GM12874 (cell line): ENCODE data around the gene CSF1R.
A peak's percentile ranks its signal among the peaks of the same experiment; 100 is the strongest.

Source experiments
- TF ChIP-seq, protein P1 (sequence below): IDR thresholded peaks from 2 replicates; pipeline ENCODE4 v1.5.1; 2011; ENCODE audit warnings: low read depth, mild to moderate bottlenecking, control low read depth, low read length, moderate library complexity; ENCODE audit not compliant: insufficient read depth

Gene CSF1R

DNA sequence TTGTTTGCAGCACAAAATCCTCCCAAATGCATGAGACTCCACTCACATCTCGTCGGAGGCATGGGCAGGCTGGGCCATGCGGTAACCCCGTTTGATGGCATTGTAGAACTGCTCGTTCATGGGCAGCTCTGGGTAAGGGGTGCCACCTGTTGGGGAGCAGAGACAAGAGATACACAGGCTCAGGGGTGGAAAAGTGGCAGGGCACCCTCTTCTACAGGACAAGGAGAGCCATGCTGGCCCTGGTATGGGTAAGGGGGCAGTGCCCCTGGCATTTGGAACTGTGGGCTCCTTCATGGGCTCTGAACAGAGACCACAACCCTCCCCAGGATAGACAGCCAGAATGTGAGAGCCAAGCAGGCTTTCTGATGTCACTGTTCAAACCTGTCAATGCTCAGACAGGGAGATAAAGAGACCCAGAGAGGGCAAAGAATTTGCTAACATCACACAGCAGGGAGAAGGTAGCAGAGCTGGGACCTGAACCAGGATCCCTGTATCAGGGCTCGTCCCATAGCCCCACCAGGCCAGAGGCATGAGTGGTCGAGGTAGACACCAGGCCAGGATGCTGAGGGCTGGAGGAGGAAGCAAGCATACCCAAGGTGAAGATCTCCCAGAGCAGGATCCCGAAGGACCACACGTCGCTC lies 33.2 kb upstream of the CSF1R start:
- TF ChIP-seq, protein P1, sequence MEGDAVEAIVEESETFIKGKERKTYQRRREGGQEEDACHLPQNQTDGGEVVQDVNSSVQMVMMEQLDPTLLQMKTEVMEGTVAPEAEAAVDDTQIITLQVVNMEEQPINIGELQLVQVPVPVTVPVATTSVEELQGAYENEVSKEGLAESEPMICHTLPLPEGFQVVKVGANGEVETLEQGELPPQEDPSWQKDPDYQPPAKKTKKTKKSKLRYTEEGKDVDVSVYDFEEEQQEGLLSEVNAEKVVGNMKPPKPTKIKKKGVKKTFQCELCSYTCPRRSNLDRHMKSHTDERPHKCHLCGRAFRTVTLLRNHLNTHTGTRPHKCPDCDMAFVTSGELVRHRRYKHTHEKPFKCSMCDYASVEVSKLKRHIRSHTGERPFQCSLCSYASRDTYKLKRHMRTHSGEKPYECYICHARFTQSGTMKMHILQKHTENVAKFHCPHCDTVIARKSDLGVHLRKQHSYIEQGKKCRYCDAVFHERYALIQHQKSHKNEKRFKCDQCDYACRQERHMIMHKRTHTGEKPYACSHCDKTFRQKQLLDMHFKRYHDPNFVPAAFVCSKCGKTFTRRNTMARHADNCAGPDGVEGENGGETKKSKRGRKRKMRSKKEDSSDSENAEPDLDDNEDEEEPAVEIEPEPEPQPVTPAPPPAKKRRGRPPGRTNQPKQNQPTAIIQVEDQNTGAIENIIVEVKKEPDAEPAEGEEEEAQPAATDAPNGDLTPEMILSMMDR, result 0 out of 2 replicates have a peak, but pooled peaks have one; percentile 15

DNA sequence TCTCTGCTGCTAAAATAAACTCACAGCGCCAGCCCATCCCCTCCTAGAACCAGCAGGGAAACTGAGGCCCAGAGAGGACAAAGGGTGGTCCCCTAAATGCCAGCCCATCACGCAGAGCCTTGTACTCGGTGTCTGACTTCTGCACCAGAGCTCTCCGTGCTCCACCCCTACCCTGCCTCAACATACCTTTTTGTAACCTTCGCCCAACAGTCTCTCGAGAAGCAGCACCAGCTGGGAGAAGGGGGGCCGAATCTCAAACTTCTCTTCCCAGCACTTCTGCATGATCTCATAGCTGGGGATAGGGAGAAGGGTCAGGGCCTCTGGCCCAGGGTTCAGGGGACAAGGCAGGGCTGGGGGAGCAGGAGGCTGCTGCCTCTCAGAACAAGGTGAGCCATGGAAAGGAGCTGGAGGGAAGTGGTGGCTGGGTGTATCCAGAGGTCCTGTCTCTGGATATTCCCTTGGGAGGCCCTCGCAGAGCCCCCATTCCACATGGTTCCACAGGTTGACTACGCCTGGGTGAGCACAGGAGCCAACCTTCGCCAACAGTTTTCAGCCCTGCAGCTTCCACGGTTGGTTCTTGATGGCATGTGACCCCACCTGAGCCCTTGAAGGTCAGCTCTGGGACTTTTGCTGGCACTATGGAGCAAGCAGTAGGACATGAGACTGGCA lies 32.3 kb upstream of the CSF1R start:
- TF ChIP-seq, protein P1, result no peak

DNA sequence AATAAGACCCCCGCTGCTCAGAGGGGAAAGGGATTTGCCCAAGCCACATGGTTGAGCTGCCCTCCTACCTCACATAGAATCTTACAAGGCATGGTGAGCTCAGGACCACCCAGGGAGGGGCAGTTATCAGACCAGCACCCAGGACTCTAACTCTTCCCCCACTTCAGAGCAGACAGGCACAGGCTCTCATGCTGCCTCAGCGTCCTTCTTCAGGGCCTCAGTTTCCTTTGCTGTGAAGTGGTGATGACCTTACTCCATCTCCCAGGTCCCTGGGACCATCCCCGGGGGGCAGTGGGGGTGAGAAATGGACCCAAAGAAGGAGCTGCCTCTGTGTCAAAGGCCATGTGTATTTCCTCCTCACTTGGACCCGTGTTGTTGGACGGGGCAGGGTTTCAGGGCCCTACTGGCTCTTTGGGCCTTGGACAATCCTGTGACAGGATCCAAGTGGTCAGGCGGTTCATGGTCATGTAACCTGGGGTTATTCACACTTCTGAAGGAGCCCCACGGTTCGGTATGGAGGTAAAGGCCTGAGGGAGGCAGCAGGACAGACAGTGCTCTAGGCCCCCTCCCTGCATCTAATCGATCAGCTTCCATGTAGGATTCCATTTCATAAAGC lies 31.7 kb upstream of the CSF1R start:
- TF ChIP-seq, protein P1, result no peak

DNA sequence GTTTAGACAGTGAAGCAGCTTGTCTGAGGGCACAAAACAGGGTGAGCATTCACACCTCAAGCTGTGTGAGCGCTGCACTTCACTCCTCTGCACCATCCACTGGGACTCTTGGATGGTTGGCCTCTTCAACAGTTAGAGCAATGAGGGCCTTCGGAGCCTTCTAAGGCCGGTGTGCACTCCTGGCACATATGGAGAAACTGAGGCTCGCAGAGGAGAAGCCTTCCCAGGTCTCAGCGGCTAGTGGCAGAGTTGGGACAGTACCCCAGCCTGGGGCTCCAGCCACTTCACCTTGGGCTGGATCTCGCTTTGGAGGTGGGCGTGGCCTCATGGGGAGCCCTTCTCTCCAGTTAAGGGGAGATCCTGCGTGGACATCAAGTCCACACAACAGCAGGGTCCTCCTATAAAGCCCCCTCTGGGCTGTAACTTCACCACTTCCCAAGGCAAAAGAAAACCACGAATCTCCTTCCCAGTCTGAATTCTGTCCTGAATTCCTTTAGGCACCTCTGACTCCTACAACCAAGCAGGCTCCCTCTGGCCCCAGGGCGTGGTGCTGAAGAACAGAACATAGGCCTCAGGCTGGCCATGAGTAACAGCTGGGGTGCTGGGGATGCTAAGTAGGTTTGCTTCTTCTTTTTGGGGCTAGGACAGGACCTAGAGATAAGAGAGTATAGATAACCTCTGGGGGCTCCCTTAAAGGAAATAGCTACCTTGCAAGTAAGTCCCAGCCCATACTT lies 30.5 kb upstream of the CSF1R start:
- TF ChIP-seq, protein P1, result no peak

DNA sequence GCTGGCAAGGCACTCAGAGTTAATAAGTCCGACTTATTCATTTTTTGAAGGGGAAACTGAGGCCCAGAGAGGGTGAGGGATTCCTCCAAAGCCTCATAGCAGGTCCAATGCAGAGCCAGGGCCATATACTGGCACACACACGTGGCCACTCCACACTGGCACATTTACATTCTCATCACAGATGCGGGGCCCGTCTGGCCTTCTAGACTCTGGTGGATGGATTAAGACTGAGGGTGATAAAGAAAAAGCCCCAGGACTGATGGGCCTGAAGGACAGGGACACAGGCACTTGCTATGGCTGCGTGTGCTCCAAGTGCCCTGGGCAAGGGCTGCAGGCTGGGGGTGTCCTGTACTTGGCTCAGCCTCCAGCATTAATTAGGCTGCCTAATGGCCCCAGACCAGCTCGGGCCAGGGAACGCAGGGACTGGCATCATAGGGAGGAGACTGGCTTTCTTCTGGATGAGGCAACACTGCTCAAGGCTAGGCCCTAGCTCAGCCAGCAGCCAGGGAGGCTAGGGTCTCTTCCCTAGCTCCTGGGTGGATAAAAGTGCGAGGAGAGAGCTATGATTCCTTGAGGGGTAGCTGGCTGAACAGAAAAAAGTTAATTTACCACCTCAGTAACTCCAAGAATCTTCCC lies 28.5 kb upstream of the CSF1R start:
- TF ChIP-seq, protein P1, result no peak

DNA sequence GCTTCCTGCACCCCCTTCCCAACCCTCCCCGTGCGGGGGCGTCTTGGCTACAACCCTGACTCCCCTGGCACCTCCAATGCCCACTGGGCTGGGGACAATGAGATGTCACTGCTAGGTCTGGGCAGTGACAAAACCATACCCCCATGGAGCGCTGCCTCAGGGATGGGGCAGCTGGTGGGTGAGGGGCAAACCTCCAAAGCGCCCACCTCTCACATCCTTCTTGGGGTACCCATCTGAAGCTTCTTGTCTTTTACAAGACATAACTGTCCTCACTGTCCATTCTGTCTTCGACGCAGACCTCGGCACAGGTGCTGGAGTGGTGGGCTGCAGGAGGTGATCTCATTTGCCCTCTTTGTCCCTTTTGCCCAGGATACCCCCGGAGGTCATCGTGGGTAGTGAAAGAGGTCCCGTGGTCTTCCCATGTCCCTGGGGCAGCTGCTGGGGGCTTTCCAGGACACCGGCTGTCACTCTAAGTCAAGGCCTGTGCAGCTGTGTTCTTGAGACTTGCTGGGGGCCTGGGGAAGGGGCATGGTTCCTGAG lies 27.8 kb upstream of the CSF1R start:
- TF ChIP-seq, protein P1, result no peak
